Liver (tissue), 9 donors: ENCODE measurements around the gene FGR. TPM values are rescaled to one million over a fixed set of nuclear protein-coding genes. Genes with fewer than 3 reads are reported as not detected.
A peak's percentile ranks its signal among the peaks of the same experiment; 100 is the strongest.

Source experiments
- DNase-seq: peaks from one replicate; pipeline ENCODE4 v3.0.0-alpha.2; 2017; ENCODE audit warnings: low spot score
- H3K27ac ChIP-seq, 2 donors: one replicate each; pipeline ENCODE4 v1.7.0; 2013; ENCODE audit warnings: inconsistent platforms in 2 of 2, low read length in 2 of 2, control low read depth in 1 of 2, low read depth in 1 of 2, mild to moderate bottlenecking in 1 of 2
- H3K27me3 ChIP-seq, 4 donors: one replicate each; pipeline versions ENCODE4 v1.6.1 to v1.7.0; 2013; ENCODE audit warnings: low read length in 3 of 4, inconsistent platforms in 1 of 4, mild to moderate bottlenecking in 1 of 4, moderate library complexity in 1 of 4; ENCODE audit not compliant: control insufficient read depth in 4 of 4, insufficient read depth in 4 of 4
- H3K36me3 ChIP-seq, 4 donors: one replicate each; pipeline versions ENCODE4 v1.6.1 to v1.7.0; 2013; ENCODE audit warnings: low read length in 3 of 4, mild to moderate bottlenecking in 3 of 4, low read depth in 1 of 4, moderate library complexity in 1 of 4; ENCODE audit not compliant: control insufficient read depth in 4 of 4, insufficient read depth in 3 of 4
- H3K4me1 ChIP-seq, 4 donors: one replicate each; pipeline versions ENCODE4 v1.6.1 to v1.7.0; 2013; ENCODE audit warnings: low read length in 3 of 4, mild to moderate bottlenecking in 3 of 4, moderate library complexity in 1 of 4; ENCODE audit not compliant: control insufficient read depth in 4 of 4, insufficient read depth in 4 of 4
- H3K4me3 ChIP-seq, 3 donors: one replicate each; pipeline versions ENCODE4 v1.6.1 to v1.7.0; 2013; ENCODE audit warnings: low read length in 3 of 3, control low read depth in 1 of 3, low read depth in 1 of 3, mild to moderate bottlenecking in 1 of 3
- H3K9ac ChIP-seq, 2 donors: one replicate each; pipeline ENCODE4 v1.7.0; 2013; ENCODE audit warnings: low read length in 2 of 2, mild to moderate bottlenecking in 2 of 2, moderate library complexity in 2 of 2, control low read depth in 1 of 2, low read depth in 1 of 2
- H3K9me3 ChIP-seq, 4 donors: one replicate each; pipeline versions ENCODE4 v1.6.1 to v1.7.0; 2013; ENCODE audit warnings: low read length in 3 of 4; ENCODE audit not compliant: control insufficient read depth in 4 of 4
- ATF3 ChIP-seq: IDR thresholded peaks from 2 replicates; pipeline ENCODE4 v1.6.1; 2016; ENCODE audit warnings: antibody characterized with exemption
- EGR1 ChIP-seq, 2 donors: IDR thresholded peaks; 2 replicates each; pipeline ENCODE4 v1.6.1; 2016 to 2018; ENCODE audit warnings: antibody characterized with exemption in 2 of 2, low read depth in 2 of 2
- FOXA2 ChIP-seq: IDR thresholded peaks from 2 replicates; pipeline ENCODE4 v1.6.1; 2016; ENCODE audit warnings: antibody characterized with exemption
- GABPA ChIP-seq, 2 donors: IDR thresholded peaks in 1 of 2; conservative IDR thresholded peaks in 1 of 2; 2 replicates each; pipeline ENCODE4 v1.6.1; 2016; ENCODE audit warnings: antibody characterized with exemption in 2 of 2, mild to moderate bottlenecking in 1 of 2, moderate library complexity in 1 of 2
- HNF4A ChIP-seq, 2 donors: conservative IDR thresholded peaks; 2 replicates each; pipeline ENCODE4 v1.6.1; 2016; ENCODE audit warnings: antibody characterized with exemption in 2 of 2, mild to moderate bottlenecking in 2 of 2
- HNF4G ChIP-seq: IDR thresholded peaks from 2 replicates; pipeline ENCODE4 v1.6.1; 2016; ENCODE audit warnings: antibody characterized with exemption
- MAX ChIP-seq: IDR thresholded peaks from 2 replicates; pipeline ENCODE4 v1.6.1; 2016; ENCODE audit warnings: antibody characterized with exemption
- NR2F2 ChIP-seq: IDR thresholded peaks from 2 replicates; pipeline ENCODE4 v1.6.1; 2016; ENCODE audit warnings: antibody characterized with exemption
- RAD21 ChIP-seq, 2 donors: IDR thresholded peaks; 2 replicates each; pipeline ENCODE4 v1.6.1; 2016; ENCODE audit warnings: antibody characterized with exemption in 2 of 2, mild to moderate bottlenecking in 2 of 2
- RXRA ChIP-seq, 2 donors: IDR thresholded peaks; 2 replicates each; pipeline ENCODE4 v1.6.1; 2017 to 2018; ENCODE audit warnings: antibody characterized with exemption in 2 of 2, mild to moderate bottlenecking in 1 of 2
- SP1 ChIP-seq: IDR thresholded peaks from 2 replicates; pipeline ENCODE4 v1.6.1; 2018; ENCODE audit warnings: antibody characterized with exemption, mild to moderate bottlenecking
- TAF1 ChIP-seq: conservative IDR thresholded peaks from 2 replicates; pipeline ENCODE4 v1.6.1; 2016; ENCODE audit warnings: antibody characterized with exemption, mild to moderate bottlenecking
- YY1 ChIP-seq: IDR thresholded peaks from 2 replicates; pipeline ENCODE4 v1.6.1; 2016; ENCODE audit warnings: antibody characterized with exemption, mild to moderate bottlenecking
- WGBS: extraction: QIAGEN DNeasy Blood & Tissue Kit; methylation state at CpG from one replicate; pipeline ENCODE4 v1.1.7; 2013; 5-methylcytosine and 5-hydroxymethylcytosine counted together
- polyA plus RNA-seq, 2 donors: library from polyadenylated mRNA; stranded (reverse) in 1 of 2; unstranded in 1 of 2; fragments of 200-250 nt in 1 of 2; fragments of >200 nt in 1 of 2; fragmentation: Nextera tagmentation in 1 of 2; extraction: Ambion mirVana in 1 of 2; gene quantifications; one replicate each; pipeline versions ENCODE4 v1.2.1 to v1.2.3, GENCODE V29; 2013 to 2015
- total RNA-seq, 2 donors: library from RNA; depleted of rRNA; stranded (reverse); fragments of >200 nt; gene quantifications; one replicate each; pipeline ENCODE4 v1.2.3, GENCODE V29; 2014
- TF ChIP-seq, protein P1 (sequence below): fragments of 150-350 bp; IDR thresholded peaks from 2 replicates; pipeline ENCODE4 v1.5.1; 2017; ENCODE audit warnings: improper control_type of control experiment, low read depth, low read length; ENCODE audit not compliant: missing input control
- TF ChIP-seq, protein P2 (sequence below): IDR thresholded peaks from 2 replicates; pipeline ENCODE4 v1.6.1; 2016; ENCODE audit warnings: antibody characterized with exemption
- TF ChIP-seq, protein P3 (sequence below): IDR thresholded peaks from 2 replicates; pipeline ENCODE4 v1.6.1; 2016; ENCODE audit warnings: antibody characterized with exemption, mild to moderate bottlenecking
- donor health status: healthy.
- donor health status: healthy.
- donor health status: healthy.
- donor health status: healthy.
- donor health status: healthy.

The FGR gene
- total and polyA plus RNA-seq, 4 donors = 2.8 to 20.2 (median 6.2) TPM

DNA sequence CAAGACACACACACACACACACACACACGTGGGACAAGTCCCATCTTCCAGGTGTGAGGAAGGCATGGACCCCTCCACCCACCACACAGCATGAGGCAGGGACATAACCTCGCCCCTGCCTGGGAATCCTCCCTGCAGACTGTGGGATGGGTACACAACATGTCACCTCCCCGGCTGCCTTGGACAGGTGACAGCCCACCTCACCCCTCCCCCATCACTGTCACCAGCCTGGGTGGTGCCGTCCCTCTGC is 71.7 kb downstream of the FGR start:
- WGBS = 37% methylated on average over 4 of the region's 4 CpGs
- Histone ChIP-seq H3K9me3 (no peaks in the 10 kb centered on the region), H3K9ac (no peak overlapping the region), H3K36me3 (no peaks in the 10 kb centered on the region), H3K4me3 (no peak overlapping the region), H3K4me1 (peaks cover 44 to 87% (median 68%) of the 10 kb centered on the region in 4 donors), H3K27ac (peak overlapping the region; percentile 85 to 95), H3K27me3 (no peaks in the 10 kb centered on the region)
- TF ChIP-seq, protein P1, sequence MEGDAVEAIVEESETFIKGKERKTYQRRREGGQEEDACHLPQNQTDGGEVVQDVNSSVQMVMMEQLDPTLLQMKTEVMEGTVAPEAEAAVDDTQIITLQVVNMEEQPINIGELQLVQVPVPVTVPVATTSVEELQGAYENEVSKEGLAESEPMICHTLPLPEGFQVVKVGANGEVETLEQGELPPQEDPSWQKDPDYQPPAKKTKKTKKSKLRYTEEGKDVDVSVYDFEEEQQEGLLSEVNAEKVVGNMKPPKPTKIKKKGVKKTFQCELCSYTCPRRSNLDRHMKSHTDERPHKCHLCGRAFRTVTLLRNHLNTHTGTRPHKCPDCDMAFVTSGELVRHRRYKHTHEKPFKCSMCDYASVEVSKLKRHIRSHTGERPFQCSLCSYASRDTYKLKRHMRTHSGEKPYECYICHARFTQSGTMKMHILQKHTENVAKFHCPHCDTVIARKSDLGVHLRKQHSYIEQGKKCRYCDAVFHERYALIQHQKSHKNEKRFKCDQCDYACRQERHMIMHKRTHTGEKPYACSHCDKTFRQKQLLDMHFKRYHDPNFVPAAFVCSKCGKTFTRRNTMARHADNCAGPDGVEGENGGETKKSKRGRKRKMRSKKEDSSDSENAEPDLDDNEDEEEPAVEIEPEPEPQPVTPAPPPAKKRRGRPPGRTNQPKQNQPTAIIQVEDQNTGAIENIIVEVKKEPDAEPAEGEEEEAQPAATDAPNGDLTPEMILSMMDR = no peak
- TF ChIP-seq, protein P2, sequence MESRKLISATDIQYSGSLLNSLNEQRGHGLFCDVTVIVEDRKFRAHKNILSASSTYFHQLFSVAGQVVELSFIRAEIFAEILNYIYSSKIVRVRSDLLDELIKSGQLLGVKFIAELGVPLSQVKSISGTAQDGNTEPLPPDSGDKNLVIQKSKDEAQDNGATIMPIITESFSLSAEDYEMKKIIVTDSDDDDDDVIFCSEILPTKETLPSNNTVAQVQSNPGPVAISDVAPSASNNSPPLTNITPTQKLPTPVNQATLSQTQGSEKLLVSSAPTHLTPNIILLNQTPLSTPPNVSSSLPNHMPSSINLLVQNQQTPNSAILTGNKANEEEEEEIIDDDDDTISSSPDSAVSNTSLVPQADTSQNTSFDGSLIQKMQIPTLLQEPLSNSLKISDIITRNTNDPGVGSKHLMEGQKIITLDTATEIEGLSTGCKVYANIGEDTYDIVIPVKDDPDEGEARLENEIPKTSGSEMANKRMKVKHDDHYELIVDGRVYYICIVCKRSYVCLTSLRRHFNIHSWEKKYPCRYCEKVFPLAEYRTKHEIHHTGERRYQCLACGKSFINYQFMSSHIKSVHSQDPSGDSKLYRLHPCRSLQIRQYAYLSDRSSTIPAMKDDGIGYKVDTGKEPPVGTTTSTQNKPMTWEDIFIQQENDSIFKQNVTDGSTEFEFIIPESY = no peak
- no peak for TF ChIP-seq GABPA (IDR thresholded peaks at IDR 0.05 in 1 of 2, conservative IDR thresholded peaks at IDR 0.05 in 1 of 2)
- TF ChIP-seq SP1 = no peak
- TF ChIP-seq ATF3 = no peak
- TF ChIP-seq, protein P3, sequence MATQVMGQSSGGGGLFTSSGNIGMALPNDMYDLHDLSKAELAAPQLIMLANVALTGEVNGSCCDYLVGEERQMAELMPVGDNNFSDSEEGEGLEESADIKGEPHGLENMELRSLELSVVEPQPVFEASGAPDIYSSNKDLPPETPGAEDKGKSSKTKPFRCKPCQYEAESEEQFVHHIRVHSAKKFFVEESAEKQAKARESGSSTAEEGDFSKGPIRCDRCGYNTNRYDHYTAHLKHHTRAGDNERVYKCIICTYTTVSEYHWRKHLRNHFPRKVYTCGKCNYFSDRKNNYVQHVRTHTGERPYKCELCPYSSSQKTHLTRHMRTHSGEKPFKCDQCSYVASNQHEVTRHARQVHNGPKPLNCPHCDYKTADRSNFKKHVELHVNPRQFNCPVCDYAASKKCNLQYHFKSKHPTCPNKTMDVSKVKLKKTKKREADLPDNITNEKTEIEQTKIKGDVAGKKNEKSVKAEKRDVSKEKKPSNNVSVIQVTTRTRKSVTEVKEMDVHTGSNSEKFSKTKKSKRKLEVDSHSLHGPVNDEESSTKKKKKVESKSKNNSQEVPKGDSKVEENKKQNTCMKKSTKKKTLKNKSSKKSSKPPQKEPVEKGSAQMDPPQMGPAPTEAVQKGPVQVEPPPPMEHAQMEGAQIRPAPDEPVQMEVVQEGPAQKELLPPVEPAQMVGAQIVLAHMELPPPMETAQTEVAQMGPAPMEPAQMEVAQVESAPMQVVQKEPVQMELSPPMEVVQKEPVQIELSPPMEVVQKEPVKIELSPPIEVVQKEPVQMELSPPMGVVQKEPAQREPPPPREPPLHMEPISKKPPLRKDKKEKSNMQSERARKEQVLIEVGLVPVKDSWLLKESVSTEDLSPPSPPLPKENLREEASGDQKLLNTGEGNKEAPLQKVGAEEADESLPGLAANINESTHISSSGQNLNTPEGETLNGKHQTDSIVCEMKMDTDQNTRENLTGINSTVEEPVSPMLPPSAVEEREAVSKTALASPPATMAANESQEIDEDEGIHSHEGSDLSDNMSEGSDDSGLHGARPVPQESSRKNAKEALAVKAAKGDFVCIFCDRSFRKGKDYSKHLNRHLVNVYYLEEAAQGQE = no peak
- TF ChIP-seq MAX = no peak
- no peak for TF ChIP-seq RAD21 (IDR thresholded peaks at IDR 0.05)
- no peak for TF ChIP-seq FOXA2
- no peak for TF ChIP-seq HNF4A (conservative IDR thresholded peaks at IDR 0.05)
- no peak for TF ChIP-seq YY1
- no peak for TF ChIP-seq EGR1 (IDR thresholded peaks at IDR 0.05; ENCODE audit: low read depth in 2 of 2)
- DNase-seq = no peak

GRCh38 chr1:27562534-27563340 is 72.2 kb downstream of the FGR start:
- H3K9me3 ChIP-seq = no peaks in the 10 kb centered on the region
- DNase-seq = no peak
- WGBS = 72% methylated on average over 18 of the region's 18 CpGs
- H3K9ac ChIP-seq = peak overlapping the region; percentile 50 to 52
- peak overlapping the region; percentile 85 to 95 for H3K27ac ChIP-seq
- H3K4me1 ChIP-seq = peaks cover 40 to 87% (median 65%) of the 10 kb centered on the region in 4 donors
- no peak overlapping the region for H3K4me3 ChIP-seq
- H3K36me3 ChIP-seq = no peaks in the 10 kb centered on the region
- no peaks in the 10 kb centered on the region for H3K27me3 ChIP-seq
- TF ChIP-seq SP1 (no peak), EGR1 (IDR thresholded peaks at IDR 0.05; ENCODE audit: low read depth in 2 of 2) (no peak), RXRA (IDR thresholded peaks at IDR 0.05) (no peak), HNF4A (conservative IDR thresholded peaks at IDR 0.05) (no peak), TAF1 (no peak), GABPA (IDR thresholded peaks at IDR 0.05 in 1 of 2, conservative IDR thresholded peaks at IDR 0.05 in 1 of 2) (no peak), NR2F2 (no peak), HNF4G (no peak), YY1 (no peak)
- TF ChIP-seq, protein P3 = no peak
- TF ChIP-seq, protein P1 = no peak
